C1 segment of cervical spinal cord (tissue), 14 donors: ENCODE data around the gene ARHGAP21.

Experiments
- DNase-seq, 14 donors: peaks; one replicate each; lab custom pipeline; 2025; lab: John Stamatoyannopoulos, UW

ARHGAP21 gene

DNA sequence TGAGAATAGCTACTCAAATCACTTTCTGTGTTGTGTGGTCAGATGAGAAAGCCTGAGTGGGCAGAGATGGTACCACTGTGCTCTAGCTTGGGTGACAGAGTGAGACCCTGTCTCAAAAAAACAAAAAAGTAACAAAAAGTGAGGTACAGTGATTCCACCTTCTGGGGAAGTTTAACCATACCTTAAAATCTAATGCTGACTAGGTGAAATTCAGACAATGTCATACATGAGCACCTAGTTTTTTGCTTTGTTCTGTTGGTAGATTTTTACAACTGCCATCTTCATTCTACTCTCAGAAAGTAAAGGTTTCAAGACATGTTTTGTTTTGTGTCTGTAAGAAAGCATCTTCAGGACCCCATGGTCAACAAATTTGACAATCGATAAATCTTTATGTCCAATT, 144.2 kb downstream of the ARHGAP21 start:
- no peak for DNase-seq

DNA sequence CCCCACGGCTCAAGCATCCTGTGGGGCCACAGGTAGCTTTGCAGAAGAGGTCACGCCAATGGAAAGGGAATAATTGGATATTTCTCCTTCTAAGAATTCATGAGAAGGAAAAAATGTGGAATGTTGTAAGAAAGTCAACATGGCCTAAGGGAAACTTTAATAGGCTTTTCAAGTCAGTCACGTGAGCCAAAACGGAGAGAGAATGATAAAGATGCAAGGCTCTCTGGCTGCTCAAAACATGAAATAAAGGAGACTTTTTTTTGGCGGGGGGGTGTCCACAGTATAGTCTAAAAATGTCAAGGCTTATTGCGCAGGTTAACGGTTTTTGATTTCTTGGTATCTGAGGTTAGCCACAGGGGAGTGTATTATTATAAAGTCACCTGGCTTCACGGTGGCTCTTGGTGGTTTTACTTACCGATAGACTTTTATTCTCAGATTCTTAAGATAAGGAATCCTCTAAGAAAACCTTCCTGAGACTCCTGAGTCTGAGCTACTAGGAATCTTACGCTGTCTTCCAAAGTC, 148.1 kb downstream of the ARHGAP21 start:
- no peak for DNase-seq

DNA sequence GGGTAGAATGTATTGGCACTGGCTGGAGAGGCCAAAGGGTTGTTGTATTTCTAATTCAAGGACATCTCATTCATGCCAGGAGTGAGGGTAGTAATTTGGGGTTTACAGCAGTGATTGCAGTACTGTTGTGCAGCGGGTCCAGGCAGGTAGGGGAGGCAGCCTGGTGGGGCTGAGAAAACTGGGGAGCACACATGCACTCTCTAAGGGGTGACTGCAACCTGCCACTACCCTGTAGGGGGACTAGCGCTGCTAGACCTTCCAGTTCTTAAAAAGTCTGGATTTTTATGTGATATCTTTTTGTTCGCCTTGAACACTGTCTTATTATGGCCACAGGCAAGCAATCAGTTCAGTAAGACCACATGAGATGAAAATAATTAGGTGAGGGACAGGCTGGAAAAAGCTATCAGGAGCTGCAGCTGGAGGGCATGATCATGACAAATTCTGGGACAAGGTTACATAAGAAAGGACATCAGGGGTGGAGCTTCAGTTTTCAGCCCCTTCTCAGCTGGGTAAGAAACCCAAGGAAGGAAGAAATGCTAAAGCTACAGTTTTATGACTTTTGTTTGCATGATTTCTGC, 149.0 kb downstream of the ARHGAP21 start:
- DNase-seq: no peak

DNA sequence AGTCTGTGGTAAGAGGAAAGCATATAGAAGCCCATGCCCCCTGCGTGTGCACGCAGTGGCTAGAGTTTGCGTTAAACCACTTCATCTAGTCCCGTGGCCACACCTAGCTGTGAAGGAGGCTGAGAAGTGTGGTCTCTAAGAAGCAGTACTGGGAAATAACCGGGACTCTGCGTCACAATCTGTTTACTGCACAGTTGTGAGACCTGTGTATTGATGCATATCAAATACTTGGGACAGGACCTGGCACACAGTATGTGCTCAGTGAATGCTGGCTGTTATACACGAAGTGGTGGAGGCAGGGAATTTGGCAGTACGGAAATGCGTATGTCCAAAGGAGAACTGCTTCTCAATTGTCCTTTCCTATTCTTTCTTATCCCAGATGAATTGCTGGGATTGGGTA, 149.5 kb downstream of the ARHGAP21 start:
- DNase-seq: peak in 1 of 14 donors; percentile 51

DNA sequence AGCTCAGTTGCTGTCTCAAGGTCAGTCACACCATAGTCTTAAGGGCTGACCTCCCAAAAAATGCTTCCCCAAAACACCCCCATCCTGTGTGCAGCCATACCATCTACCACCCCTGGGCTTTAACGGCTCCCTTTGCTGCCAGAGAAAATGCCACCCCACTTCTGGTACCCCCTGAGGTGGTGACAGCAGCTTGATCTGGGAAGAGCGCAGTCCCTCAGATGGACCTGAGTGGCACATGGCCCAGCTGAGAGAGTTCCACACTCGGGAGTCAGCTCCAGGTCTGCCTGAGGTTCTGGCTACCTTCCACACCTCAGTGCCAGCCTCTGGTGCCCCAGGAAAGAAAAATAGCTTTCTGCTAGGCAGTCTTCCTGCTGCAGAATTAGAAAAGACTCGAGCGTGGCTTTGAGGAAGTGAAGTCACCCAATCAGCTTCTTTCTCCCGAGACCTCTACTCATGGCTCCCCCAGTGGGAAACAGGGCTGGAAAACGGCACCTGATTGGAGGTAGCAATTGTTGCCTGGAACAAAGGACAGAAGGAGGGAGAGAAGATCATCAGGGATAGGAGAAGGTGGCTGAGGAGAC, 151.7 kb downstream of the ARHGAP21 start:
- peak in 1 of 14 donors; percentile 17 for DNase-seq

DNA sequence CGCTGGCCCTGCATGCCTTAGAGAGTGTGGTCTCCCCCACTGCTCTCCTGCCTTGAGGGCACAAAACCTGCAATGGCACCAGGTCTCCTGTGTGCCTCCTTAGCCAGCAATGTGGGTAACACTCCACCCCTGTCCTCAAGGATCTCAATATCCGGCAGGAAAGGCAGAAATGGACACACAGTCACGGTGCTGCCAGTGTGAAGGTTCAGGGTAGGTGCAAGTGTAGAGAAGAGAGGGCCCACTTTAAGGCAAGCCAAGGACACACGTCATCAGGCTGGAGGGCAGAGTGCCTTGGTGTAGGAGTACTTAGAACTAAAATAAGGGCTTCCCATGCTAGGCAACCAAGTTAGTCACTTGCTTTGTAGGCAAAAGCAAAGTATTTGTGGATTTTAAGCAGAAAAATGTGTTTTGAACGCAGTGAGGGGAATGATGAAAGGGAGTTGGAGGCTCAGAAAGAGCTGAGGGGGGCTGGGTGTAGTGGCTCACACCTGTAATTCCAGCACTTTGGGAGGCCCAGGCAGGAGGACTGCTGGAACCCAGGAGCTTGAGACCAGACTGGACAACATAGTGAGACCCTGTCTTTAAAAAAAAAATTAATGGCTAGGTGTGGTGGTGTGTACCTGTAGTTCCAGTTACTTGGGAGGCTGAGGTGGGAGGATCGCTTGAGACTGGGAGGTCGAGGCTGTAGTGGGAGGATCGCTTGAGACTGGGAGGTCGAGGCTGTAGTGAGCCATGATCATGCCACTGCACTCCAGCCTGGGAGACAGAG, 152.8 kb downstream of the ARHGAP21 start:
- no peak for DNase-seq

DNA sequence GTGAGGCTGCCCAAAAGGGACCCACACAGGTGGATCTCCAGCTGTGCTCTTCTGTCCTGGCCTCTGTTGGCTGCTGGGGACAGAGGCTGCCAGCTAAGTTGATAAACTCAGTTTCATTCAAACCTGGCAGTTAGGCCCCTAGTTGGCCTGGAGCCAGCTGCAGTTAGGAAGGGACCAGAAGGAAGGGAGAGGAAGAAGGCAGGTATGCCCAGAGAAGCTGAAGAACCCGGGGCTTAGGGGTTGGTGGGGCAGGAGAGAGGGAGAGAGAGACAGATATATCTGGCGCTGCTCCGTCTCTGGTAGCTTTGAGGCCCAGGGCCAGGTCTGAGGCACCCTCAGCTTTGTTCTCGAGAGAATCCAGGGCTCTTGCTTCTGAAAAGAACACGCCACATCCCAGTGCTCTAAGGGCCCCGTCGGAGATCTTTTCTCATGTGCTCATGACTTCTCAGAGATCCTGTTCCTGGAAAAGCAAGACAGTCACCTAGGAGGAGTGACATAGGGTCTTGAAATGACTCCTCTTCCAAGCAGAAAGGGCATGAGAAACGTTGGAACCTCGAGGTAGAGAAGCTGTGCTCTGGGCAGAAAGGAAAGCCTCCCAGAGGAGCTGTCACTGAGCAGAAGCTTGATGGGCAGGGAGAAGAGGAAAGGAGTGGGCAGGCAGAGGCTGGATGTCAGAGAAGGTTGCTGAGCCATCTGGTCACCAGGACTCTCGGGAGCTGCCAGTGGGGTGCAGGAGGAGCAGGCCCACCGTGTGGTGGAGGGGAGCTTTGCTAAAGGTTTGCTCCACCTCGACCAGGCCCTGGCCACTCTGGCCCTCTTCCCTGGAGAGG, 153.6 kb downstream of the ARHGAP21 start:
- no peak for DNase-seq

DNA sequence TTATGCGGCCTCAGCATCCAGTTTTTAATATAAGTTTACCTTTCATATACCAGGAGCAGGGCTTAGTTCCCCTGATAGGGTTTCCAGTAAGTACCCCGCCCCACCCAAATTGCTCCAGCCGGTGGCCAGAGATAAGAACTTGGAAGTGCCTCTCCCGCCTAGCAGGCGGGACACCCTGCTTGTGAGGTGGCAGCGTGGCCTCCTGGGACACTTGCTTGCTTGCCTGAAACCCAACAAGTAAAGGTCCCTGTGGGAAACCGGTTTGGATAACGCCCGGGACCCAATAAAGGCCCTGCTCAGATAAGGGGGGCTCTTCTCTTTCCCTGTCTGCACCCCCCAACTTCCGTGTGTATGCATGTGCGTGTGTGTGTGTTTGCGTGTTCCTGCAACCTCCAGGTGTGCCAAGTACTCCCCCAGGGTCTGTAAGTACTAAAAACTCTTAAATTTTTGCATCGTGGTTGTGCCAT, 154.3 kb downstream of the ARHGAP21 start:
- no peak for DNase-seq

DNA sequence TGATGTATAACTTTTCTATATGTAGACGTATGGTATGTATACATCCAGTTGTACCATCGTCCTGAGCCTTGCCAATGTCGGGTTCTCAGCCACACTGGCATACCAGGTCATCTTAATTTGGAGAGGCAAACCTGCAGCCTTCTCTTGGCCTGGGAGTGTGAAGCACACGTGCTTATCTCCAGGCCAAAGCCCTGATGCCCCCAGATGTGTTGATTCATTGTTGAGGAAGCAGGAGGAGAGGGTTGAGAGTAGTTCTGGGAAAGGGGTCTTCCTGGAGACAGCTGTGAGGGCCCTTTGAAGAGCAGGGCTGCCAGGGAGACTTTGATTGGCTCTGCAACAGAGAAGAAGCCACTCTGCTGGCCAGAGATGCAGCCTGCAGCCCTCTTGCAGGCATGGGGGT, 155.6 kb downstream of the ARHGAP21 start:
- DNase-seq: no peak

DNA sequence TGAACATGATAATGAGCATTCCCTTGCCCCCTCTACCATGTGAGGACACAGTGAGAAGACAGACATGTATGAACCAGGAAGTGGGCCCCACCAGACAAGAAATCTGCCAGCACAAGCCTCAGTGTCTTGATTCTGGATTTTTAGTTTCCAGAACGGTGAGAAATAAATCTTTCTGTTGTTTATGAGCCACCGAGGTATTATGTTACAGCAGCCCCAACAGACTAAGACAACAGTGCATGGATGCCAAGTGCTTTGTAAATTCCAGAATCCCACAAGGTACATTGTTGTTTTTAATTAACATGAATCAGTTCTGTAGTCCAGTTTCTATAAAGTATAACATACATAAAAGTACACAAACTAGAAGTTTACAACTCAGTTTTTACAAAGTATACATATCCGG, 162.2 kb downstream of the ARHGAP21 start:
- no peak for DNase-seq

DNA sequence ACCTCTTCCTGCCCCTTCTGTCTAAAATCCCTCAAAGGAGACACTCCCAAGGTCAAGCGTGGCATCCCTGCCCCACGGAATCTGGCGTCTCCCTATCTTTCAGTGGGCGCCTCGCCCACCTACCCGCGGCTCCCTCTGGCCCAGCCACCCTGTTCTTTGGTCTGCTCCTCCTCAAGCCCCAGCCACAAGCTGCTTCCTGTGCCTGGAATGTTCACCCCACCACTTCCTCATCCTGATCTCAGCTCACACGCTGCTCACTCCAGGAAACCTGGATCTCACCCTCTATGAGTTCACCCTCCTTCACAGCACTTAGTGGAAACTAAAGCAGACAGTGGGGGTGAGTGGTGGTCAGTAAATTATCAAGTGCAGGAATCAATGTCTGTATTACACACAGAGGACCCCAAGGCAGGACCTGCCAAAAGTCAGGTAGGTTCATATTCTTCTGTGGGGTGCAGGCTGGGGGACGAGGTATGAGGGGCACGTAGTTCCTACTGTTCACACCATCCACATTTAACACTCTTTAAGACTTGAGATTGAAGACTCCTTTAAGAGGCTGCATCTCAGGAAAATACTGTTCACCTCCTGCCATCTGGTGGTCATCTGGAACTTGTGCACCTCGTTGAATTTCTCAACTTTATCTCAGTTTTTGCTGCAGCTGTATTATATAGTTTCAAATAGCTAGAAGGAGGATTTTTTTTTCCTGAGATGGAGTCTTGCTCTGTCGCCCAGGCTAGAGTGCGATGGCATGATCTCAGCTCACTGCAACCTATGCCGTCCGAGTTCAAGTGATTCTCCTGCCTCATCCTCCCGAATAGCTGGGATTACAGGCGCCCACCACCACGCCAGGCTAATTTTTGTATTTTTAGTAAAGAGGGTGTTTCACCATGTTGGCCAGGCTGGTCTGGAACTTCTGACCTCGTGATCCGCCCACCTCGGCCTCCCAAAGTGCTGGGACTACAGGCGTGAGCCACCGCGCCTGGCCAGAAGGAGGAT, 166.6 kb downstream of the ARHGAP21 start:
- DNase-seq: peak in 1 of 14 donors; percentile 9

DNA sequence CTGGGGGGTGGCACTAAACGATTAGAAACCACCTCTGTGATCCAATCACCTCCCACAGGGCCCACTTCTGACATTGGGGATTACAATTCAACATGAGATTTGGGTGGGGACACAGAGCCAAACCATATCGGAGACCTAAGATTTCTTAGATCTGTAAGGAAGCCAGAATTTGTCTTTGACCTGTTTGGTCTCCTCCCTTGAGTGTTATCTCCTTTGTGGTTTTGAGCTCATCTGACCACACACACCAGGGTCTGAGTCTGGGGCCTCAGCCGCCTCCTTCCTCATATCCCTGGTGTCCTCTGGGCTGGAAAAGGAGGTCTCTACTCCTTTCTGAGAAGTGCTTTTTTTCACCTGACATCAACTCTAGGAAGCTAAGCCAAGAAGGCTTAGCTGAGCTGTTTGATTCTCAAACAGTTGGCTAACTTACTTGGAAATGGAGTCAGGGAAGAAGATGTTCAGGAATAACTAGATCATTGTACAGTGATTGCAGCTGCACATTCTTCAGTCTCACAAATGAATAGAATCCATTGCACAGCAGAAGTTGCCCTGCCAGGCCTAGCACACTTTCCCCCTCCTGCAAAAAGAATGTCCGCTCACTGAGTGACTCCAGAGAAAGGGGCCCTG, 167.4 kb downstream of the ARHGAP21 start:
- DNase-seq: no peak

DNA sequence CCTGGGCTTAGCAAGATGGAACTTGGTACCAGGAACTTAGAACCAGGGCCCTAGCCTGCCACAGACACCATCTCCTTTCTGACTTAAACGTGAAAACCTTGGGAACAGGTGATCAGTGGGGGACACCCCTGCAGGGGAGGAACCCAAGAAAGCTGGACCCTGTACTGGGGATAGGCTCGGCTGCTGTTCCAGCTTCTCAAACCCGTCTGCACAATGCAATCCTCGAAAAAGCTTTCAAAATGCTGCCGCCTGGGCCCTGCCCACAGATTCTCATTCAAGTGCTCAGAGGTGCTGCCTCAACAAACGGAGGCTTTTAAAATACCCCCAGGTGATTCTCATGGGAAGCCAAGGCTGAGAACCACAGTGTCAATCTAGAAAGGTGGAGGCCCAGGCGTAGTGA, 169.7 kb downstream of the ARHGAP21 start:
- DNase-seq: no peak

DNA sequence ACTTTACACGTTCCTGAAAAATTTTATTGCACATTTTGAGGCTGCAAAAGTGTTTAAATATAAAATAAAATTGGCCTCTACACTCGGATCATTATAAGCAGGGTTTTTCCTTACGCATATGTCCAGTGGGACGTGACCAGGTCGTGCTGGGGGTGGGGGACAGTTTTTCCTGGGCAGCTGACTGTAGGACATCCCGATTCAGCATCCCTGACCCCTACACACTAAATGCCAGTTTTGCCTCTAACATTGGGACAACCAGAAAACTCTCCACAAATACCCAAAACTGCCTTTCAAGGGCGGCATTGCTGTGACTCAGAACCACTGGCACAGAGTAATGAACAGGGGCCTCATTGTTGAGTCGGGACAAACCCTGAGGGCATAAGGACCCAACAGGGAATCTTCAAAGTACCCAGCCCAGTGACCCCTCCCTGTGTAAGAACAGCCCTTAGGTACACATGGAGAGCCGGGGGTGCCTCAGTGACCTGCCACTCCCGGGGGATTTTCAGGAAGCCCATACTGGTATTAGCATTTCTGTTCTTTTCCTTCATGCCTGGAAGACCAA, 170.6 kb downstream of the ARHGAP21 start:
- no peak for DNase-seq

DNA sequence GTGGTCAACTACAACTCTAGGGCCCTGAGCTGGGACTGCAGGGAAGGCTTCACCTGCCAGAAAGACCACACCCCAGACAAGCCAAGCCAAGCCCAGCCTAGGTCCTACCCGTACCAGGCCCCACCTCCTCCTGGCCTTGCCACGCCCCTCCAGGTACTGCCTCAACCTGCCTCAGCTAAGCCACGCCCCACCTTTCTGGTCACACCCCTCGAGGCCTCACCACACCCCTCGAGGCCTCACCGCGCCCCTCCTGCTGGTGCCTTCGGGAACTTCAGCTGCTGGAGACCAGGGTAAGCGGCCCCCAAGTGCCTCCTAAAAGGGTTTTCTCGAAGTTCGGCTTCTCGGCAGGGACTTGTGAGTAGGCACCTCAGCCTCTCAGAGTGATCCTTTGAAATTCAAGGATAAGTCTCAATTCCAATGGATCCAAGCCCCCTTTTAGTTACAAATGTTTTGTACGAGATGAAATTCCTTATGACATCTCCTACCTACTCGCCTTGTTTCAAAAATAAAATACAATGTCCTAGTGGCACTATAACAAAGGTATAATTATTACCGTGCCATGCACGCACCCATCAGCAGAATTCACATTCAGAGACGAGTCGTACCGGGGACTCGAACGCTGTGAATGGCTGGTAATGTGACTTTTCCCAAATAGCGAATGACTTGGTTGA, 171.2 kb downstream of the ARHGAP21 start:
- DNase-seq: no peak

DNA sequence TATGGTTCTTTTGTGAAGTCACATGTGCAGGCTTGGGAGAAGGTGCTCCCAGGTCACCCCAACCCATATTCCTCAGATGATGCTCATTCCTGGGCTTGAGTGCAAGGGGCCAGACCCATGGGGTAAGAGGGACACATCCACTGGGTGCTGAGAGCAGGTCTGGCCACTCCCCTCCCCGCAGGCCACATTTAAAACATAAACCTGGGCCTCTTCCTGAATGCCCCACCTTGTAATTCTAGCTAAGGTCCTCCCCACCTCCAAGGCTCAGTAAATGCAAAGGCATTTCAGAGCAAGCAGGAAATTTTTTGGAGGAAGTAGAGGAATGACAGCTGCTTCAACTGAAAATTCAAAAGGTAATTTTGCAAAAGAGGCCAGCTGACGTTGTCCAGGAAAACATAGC, 172.5 kb downstream of the ARHGAP21 start:
- no peak for DNase-seq

DNA sequence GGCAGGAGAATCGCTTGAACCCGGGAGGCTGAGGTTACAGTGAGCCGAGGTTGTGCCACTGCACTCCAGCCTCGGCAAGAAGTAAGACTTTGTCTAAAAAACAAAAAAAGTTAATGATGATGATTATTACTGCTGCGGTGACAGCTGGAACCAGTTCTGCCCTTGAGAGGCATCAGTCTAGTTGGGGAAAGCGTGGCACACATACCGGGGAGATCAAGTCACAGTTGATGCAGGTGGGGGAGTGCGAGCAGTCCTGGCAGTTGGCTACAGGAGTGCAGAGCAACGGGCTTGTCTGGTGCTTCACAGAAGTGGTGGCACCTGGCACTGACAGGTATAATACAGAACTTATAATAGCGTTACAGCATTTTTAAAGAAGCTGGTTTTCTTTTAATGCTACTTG, 173.0 kb downstream of the ARHGAP21 start:
- no peak for DNase-seq

DNA sequence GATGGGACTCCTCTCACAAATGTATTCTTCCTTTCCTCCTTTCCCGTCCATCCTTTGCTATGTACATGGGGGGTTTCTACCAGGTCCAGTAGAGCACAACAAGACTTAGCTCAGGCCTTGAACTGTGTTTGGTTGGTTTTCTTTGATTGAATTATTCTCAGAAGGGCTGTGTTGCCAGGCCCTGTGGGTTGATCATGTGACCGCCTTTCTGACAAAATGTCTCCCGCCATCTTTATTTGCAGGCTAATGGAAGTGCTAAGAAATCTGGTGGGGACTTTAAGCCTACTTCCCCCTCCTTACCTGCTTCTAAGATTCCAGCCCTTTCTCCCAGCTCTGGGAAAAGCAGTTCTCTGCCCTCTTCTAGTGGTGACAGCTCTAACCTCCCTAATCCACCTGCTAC, 178.1 kb downstream of the ARHGAP21 start:
- DNase-seq: no peak

DNA sequence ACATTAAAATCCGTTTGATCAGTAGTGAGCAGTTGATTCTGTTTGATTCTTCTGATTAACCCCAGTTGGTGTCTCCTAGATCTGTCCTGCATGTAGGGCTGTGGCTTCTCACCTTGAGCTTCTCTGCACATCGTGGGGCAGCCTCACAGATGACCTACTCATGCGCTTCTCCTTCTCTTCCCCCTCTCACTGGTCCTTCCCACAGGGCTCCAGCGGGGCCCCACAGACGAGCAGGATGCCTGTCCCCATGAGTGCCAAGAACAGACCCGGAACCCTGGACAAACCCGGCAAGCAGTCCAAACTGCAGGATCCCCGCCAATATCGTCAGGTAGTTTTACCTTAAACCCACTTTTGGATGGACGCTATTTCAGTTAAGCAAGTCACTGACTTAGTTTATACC, 178.9 kb downstream of the ARHGAP21 start:
- no peak for DNase-seq
